Keratinocyte (primary cell): ENCODE measurements around the gene PRKCE. TPM values are rescaled to one million over a fixed set of nuclear protein-coding genes. Genes with fewer than 3 reads are reported as not detected.

Experiments
- DNase-seq: peaks from one replicate; pipeline ENCODE4 v3.0.0-alpha.2; 2011; ENCODE audit warnings: low read depth, missing footprints, low spot score
- FAIRE-seq: peaks from 2 replicates; lab custom pipeline; 2011; peaks lifted over from hg19 to GRCh38; lab: Jason Lieb, UNC
- H2AFZ ChIP-seq: 2 replicates; pipeline ENCODE4 v1.6.0; 2012; ENCODE audit warnings: low read length, control low read depth, inconsistent platforms; ENCODE audit not compliant: control insufficient read depth
- H3K27ac ChIP-seq: 2 replicates; pipeline ENCODE4 v1.5.1; 2011; ENCODE audit warnings: low read length; ENCODE audit not compliant: control insufficient read depth, insufficient read depth
- H3K27me3 ChIP-seq: 3 replicates; pipeline ENCODE4 v1.6.0; 2011; ENCODE audit warnings: low read length; ENCODE audit not compliant: control insufficient read depth, insufficient read depth; ENCODE audit errors: extremely low read depth
- H3K36me3 ChIP-seq, 2 experiments: 2 replicates in 1 of 2; 3 replicates in 1 of 2; pipeline ENCODE4 v1.5.1; 2011; ENCODE audit warnings: low read length in 2 of 2, mild to moderate bottlenecking in 1 of 2; ENCODE audit not compliant: control insufficient read depth in 2 of 2, insufficient read depth in 2 of 2; ENCODE audit errors: extremely low read depth in 1 of 2
- H3K4me1 ChIP-seq: 3 replicates; pipeline ENCODE4 v1.5.1; 2011; ENCODE audit warnings: low read length; ENCODE audit not compliant: control insufficient read depth, insufficient read depth; ENCODE audit errors: extremely low read depth
- H3K4me2 ChIP-seq: 3 replicates; pipeline ENCODE4 v1.6.0; 2011; ENCODE audit warnings: low read depth, low read length; ENCODE audit not compliant: control insufficient read depth, insufficient read depth; ENCODE audit errors: extremely low read depth
- H3K4me3 ChIP-seq, 3 experiments: fragments of 200-600 bp in 1 of 3; sonication (generic) in 1 of 3; 2 replicates in 2 of 3; 3 replicates in 1 of 3; pipeline ENCODE4 v1.5.1; 2011 to 2016; ENCODE audit warnings: low read length in 3 of 3, mild to moderate bottlenecking in 3 of 3, control low read depth in 2 of 3, inconsistent platforms in 1 of 3, low read depth in 1 of 3, mixed read lengths in 1 of 3, mixed run types in 1 of 3, moderate library complexity in 1 of 3; ENCODE audit not compliant: control insufficient read depth in 2 of 3, insufficient read depth in 2 of 3; ENCODE audit errors: extremely low read depth in 1 of 3
- H3K79me2 ChIP-seq: 2 replicates; pipeline ENCODE4 v1.6.0; 2012; ENCODE audit warnings: low read length; ENCODE audit not compliant: control insufficient read depth, insufficient read depth
- H3K9ac ChIP-seq: 3 replicates; pipeline ENCODE4 v1.6.0; 2011; ENCODE audit warnings: low read length; ENCODE audit not compliant: control insufficient read depth, insufficient read depth; ENCODE audit errors: extremely low read depth
- H3K9me1 ChIP-seq: 3 replicates; pipeline ENCODE4 v1.6.0; 2011; ENCODE audit warnings: low read length; ENCODE audit not compliant: control insufficient read depth, insufficient read depth; ENCODE audit errors: extremely low read depth
- H3K9me3 ChIP-seq: 2 replicates; pipeline ENCODE4 v1.5.1; 2012; ENCODE audit warnings: low read depth, low read length; ENCODE audit not compliant: control insufficient read depth
- H4K20me1 ChIP-seq: 3 replicates; pipeline ENCODE4 v1.6.0; 2011; ENCODE audit warnings: low read length; ENCODE audit not compliant: control insufficient read depth, insufficient read depth; ENCODE audit errors: extremely low read depth
- EZH2 ChIP-seq: IDR thresholded peaks from one replicate; pipeline ENCODE4 v1.6.1; 2012; ENCODE audit warnings: inconsistent platforms, mild to moderate bottlenecking, low read length, moderate library complexity
- dilution Hi-C: fragments of 300-500 bp; cut with MboI; formaldehyde crosslinking; loops from one replicate; pipeline ENCODE4 v1.7.0; 2020; ENCODE audit warnings: low sequenced_read_pairs; ENCODE audit not compliant: extremely low pct_ligation_motif_present
- polyA plus RNA-seq, 5 experiments: library from polyadenylated mRNA; depleted of rRNA in 3 of 5; stranded (reverse) in 3 of 5; stranded (forward) in 1 of 5; unstranded in 1 of 5; fragments of >200 nt; gene quantifications; 1 replicate in 1 of 5; 2 replicates in 3 of 5; 3 replicates in 1 of 5; pipeline versions ENCODE4 v1.2.1 to v1.2.3, GENCODE V29; 2011 to 2012; ENCODE audit warnings: missing spikeins in 2 of 5, low read depth in 1 of 5, low replicate concordance in 1 of 5
- TF ChIP-seq, protein P1 (sequence below), 3 experiments: IDR thresholded peaks in 1 of 3; conservative IDR thresholded peaks in 1 of 3; optimal IDR thresholded peaks in 1 of 3; 2 replicates in 2 of 3; 3 replicates in 1 of 3; pipeline versions ENCODE3 to v1.5.1; 2011; ENCODE audit warnings: low read length in 3 of 3, mild to moderate bottlenecking in 3 of 3, moderate library complexity in 2 of 3, control low read depth in 1 of 3, inconsistent platforms in 1 of 3; ENCODE audit not compliant: insufficient read depth in 2 of 3; ENCODE audit errors: extremely low read depth in 1 of 3

The PRKCE gene
- polyA plus RNA-seq, 1 donor (not counting 4 experiments of a cell fraction or from before 2014, with no cell fraction given) = 2.0 TPM

DNA sequence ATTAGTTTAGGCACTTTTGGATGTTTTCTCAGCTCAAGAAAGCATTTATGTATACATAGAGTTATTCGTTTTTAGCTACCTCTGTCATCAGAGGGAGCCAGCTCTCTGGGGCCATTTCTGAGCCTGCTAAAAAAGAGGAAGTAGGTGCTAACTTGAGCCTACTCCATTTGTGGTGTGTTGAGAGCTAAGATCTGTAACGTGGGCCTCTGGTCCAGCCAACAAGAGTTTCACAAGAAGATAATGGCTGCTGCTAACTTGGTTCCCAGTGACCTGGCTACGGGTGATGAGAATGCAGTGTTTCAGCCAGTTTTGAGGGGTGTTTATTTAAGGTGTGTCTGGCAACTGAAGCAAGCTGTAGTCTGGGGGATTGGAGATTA is 182.5 kb downstream of the PRKCE start:
- dilution Hi-C loops = no loop called here
- Histone ChIP-seq H3K4me2 (no peak overlapping the region), H3K9ac (no peak overlapping the region), H2AFZ (no peak overlapping the region), H3K36me3 (no peaks in the 10 kb centered on the region), H3K27ac (no peak overlapping the region), H4K20me1 (no peaks in the 10 kb centered on the region), H3K9me1 (no peaks in the 10 kb centered on the region), H3K4me1 (no peaks in the 10 kb centered on the region), H3K79me2 (no peaks in the 10 kb centered on the region), H3K27me3 (no peaks in the 10 kb centered on the region), H3K4me3 (no peak overlapping the region), H3K9me3 (peaks cover 4% of the 10 kb centered on the region)
- no peak for FAIRE-seq
- TF ChIP-seq, protein P1, sequence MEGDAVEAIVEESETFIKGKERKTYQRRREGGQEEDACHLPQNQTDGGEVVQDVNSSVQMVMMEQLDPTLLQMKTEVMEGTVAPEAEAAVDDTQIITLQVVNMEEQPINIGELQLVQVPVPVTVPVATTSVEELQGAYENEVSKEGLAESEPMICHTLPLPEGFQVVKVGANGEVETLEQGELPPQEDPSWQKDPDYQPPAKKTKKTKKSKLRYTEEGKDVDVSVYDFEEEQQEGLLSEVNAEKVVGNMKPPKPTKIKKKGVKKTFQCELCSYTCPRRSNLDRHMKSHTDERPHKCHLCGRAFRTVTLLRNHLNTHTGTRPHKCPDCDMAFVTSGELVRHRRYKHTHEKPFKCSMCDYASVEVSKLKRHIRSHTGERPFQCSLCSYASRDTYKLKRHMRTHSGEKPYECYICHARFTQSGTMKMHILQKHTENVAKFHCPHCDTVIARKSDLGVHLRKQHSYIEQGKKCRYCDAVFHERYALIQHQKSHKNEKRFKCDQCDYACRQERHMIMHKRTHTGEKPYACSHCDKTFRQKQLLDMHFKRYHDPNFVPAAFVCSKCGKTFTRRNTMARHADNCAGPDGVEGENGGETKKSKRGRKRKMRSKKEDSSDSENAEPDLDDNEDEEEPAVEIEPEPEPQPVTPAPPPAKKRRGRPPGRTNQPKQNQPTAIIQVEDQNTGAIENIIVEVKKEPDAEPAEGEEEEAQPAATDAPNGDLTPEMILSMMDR (optimal IDR thresholded peaks at IDR 0.05 in 1 of 3, IDR thresholded peaks at IDR 0.05 in 1 of 3, conservative IDR thresholded peaks at IDR 0.05 in 1 of 3; ENCODE audit: extremely low read depth in 1 of 3, insufficient read depth in 2 of 3, low read length in 3 of 3) = no peak
- no peak for TF ChIP-seq EZH2
- DNase-seq = no peak

DNA sequence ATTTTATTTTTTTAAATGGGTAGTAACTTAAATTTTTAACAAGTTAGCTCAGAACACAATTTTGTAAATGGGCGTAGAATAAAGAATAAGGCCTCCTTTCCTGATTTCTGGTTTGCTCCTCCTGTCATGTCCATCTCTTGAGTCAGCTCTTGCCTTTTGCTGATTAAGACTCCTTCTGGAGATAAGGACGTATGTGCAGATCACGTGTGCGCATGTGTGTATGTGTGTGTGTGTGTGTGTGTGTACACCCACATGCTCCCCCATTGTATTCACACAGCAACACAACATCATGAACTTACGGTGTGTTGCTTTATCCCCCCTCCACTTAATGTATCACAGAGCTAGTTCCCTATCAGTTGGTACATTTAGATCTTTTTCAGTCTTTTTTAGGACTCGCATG is 182.9 kb downstream of the PRKCE start:
- dilution Hi-C loops = no loop called here
- FAIRE-seq = no peak

More for the DNA sequence above, 182.9 kb downstream of the PRKCE start:
- no peaks in the 10 kb centered on the region for H3K9me1 ChIP-seq
- no peaks in the 10 kb centered on the region for H3K79me2 ChIP-seq
- no peak overlapping the region for H3K4me2 ChIP-seq
- no peak overlapping the region for H3K27ac ChIP-seq
- H2AFZ ChIP-seq = no peak overlapping the region
- no peak for DNase-seq
- H3K4me1 ChIP-seq = no peaks in the 10 kb centered on the region
- no peaks in the 10 kb centered on the region for H3K36me3 ChIP-seq
- no peak for TF ChIP-seq EZH2
- TF ChIP-seq, protein P1 (optimal IDR thresholded peaks at IDR 0.05 in 1 of 3, IDR thresholded peaks at IDR 0.05 in 1 of 3, conservative IDR thresholded peaks at IDR 0.05 in 1 of 3; ENCODE audit: extremely low read depth in 1 of 3, insufficient read depth in 2 of 3, low read length in 3 of 3) = no peak
- no peaks in the 10 kb centered on the region for H4K20me1 ChIP-seq
- no peak overlapping the region for H3K4me3 ChIP-seq
- H3K27me3 ChIP-seq = no peaks in the 10 kb centered on the region
- H3K9ac ChIP-seq = no peak overlapping the region
- H3K9me3 ChIP-seq = peaks cover 4% of the 10 kb centered on the region
